MG63 (cell line): Measurements from ENCODE around the gene CCDC127. TPM values are rescaled to one million over a fixed set of nuclear protein-coding genes. Genes with fewer than 3 reads are reported as not detected.
A peak's percentile ranks its signal among the peaks of the same experiment; 100 is the strongest.

Experiments used
- DNase-seq: peaks from one replicate; pipeline ENCODE4 v3.0.0-alpha.2; 2020
- H3K27me3 ChIP-seq: fragments of 250-450 bp; sonication (Bioruptor Pico); 2 replicates; pipeline ENCODE4 v1.5.1; 2020; ENCODE audit warnings: mild to moderate bottlenecking, moderate library complexity
- H3K36me3 ChIP-seq: fragments of 250-450 bp; sonication (Bioruptor Pico); 2 replicates; pipeline ENCODE4 v1.5.1; 2020; ENCODE audit warnings: mild to moderate bottlenecking, moderate library complexity
- H3K4me3 ChIP-seq: fragments of 250-450 bp; sonication (Bioruptor Pico); 2 replicates; pipeline ENCODE4 v1.5.1; 2020; ENCODE audit warnings: mild to moderate bottlenecking, moderate library complexity
- H3K9me3 ChIP-seq: fragments of 250-450 bp; sonication (Bioruptor Pico); 2 replicates; pipeline ENCODE4 v1.5.1; 2020; ENCODE audit warnings: mild to moderate bottlenecking, moderate library complexity
- total RNA-seq: library from RNA; depleted of rRNA; stranded (reverse); fragments of >200 nt; shearing (Covaris generic); gene quantifications from 2 replicates; pipeline ENCODE4 v1.2.3, GENCODE V29; 2014; ENCODE audit warnings: low replicate concordance

The CCDC127 gene
- total RNA-seq, 1 experiment from 2014 or later, result 3.4 TPM

DNA sequence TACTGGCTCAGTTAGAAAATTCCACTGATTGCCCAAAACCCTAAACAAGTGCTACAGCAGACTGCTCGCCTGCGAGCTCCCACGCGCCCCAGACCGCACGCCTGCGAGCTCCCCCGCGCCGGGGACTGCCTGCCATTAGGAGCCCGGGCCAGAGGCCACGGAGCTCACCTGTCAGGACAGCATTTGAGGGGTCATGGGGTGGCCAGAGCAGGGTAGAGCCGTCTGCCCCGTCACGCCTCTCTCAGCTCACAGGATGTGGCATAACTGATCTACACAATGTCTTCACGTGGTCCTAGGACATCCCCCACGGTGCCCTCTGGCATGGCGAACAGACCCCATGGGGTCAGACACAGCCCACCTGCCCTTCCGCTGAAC, 55.8 kb downstream of the CCDC127 start:
- no peak overlapping the region for H3K4me3 ChIP-seq
- no peak for DNase-seq
- H3K36me3 ChIP-seq, result no peaks in the 10 kb centered on the region
- no peaks in the 10 kb centered on the region for H3K9me3 ChIP-seq
- no peaks in the 10 kb centered on the region for H3K27me3 ChIP-seq

DNA sequence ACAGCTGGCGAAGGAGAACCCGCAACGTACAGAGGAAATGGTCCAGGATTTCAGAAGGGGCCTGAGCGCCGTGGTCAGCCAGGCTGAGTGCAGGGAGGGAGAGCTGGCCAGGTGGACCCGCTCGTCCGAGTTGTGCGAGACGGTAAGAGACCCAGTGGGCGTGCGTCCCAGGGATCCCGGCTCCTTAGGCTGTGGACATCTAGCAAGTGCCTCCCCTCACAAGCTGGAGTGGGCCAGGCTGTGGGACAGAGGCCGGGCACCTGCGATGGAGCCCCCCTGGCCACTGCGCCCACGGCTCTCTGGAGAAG, 56.2 kb downstream of the CCDC127 start:
- no peaks in the 10 kb centered on the region for H3K9me3 ChIP-seq
- no peak overlapping the region for H3K4me3 ChIP-seq
- H3K36me3 ChIP-seq, result no peaks in the 10 kb centered on the region
- no peaks in the 10 kb centered on the region for H3K27me3 ChIP-seq
- no peak for DNase-seq

DNA sequence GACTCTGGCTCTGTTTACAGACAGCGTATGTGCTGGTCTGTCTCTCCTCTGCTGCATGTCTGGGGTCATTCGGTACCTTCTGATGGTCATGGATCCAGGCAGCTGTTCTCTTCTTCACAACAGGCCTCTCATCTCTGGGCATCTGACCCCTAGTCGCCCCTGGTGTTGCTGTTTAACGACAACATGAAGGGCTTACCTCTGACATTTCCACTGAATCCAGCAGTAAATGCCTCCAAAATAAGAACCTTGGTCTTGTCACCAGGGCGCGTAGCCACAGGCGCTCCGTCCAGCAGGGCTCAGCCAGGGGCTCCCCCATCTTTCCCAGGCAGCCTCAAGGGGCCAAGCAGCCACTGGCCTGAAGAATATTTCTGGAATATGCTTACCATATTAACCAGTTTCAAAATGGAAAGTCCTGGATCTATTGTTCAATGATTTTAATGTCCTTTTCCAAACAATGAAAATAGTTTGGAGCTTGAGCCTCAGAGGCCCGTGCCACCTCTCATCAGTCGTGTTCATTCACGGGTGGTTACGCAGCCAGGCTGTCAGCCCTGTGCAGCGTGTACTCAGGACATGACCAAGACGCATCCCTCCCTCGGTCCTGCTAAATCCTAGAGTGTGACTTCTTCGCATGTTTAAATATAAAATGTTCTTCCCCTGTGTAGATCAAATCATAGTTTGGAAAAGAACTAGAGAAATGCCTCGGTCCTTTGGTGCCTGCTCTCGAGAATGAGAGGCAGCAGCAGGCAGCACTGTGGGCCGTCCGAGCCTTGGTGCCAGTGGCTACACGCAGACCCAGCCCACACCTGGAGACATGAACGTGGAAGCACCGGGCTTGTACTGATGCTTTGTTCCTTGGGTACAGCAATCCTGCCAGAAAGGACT, 56.8 kb downstream of the CCDC127 start:
- Histone ChIP-seq H3K27me3 (no peaks in the 10 kb centered on the region), H3K9me3 (no peaks in the 10 kb centered on the region), H3K36me3 (no peaks in the 10 kb centered on the region), H3K4me3 (no peak overlapping the region)
- no peak for DNase-seq

- Histone ChIP-seq H3K4me3 (no peak overlapping the region), H3K27me3 (no peaks in the 10 kb centered on the region), H3K9me3 (no peaks in the 10 kb centered on the region), H3K36me3 (no peaks in the 10 kb centered on the region)
- DNase-seq, result no peak
Observed at GRCh38 chr5:160173-160510, 57.8 kb downstream of the CCDC127 start.

- H3K36me3 ChIP-seq, result no peaks in the 10 kb centered on the region
- no peaks in the 10 kb centered on the region for H3K27me3 ChIP-seq
- H3K9me3 ChIP-seq, result no peaks in the 10 kb centered on the region
- H3K4me3 ChIP-seq, result no peak overlapping the region
- DNase-seq, result peak; percentile 49
Observed at GRCh38 chr5:159448-160172, 58.3 kb downstream of the CCDC127 start.

GRCh38 chr5:158807-159447, 59.0 kb downstream of the CCDC127 start:
- DNase-seq, result no peak
- Histone ChIP-seq H3K36me3 (no peaks in the 10 kb centered on the region), H3K4me3 (no peak overlapping the region), H3K9me3 (no peaks in the 10 kb centered on the region), H3K27me3 (no peaks in the 10 kb centered on the region)

DNA sequence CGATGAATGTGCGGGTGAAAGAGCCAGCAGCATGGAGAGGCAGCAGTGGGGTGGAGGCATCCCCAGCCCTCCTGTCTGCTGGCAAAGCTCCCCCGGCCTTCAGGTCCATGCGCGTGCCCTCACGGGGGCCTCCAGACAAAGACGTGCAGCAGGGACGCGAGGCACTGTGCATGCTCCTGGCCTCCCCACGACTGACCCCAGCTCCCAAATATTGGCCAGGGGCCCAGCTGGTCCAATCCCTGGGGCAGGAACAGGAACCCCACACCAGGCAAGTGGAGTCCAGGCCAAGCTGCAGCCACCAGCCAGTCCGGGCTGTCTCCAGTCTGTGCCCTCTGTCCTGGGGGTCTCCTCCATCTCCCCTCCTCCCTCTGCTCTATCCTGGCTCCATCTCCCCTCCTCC, 60.2 kb downstream of the CCDC127 start:
- DNase-seq, result no peak
- Histone ChIP-seq H3K4me3 (no peak overlapping the region), H3K9me3 (no peaks in the 10 kb centered on the region), H3K27me3 (no peaks in the 10 kb centered on the region), H3K36me3 (no peaks in the 10 kb centered on the region)

DNA sequence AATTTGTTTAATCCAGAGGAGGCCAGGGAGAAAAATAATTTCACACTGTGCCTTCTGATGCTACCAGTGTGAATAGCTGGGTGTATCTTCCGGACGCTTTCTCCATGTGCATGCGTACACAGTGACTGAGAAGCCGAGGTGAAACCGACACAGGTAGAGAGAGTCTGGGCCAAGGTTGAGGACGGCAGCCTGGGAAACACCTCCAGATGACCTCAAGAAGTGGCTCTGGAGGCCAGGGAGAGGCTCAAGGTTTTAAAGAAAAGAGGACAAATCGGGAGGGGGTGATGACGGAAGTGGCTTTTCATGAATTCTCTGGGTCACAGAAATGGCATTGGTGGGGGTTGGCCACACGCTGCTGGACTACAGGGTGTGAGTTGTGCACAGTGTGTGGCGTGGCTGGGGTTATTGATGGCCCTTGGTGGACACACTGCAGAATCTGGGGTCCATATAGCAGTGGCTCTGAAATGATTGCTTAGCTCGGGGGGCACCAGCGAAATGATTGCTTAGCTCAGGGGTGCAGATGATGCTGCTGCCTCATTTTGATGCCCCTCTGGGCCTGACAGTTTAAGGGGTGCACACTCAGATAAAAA, 60.7 kb downstream of the CCDC127 start:
- H3K36me3 ChIP-seq, result no peaks in the 10 kb centered on the region
- H3K4me3 ChIP-seq, result no peak overlapping the region
- DNase-seq, result no peak
- no peaks in the 10 kb centered on the region for H3K9me3 ChIP-seq
- no peaks in the 10 kb centered on the region for H3K27me3 ChIP-seq

GRCh38 chr5:156411-157072, 61.4 kb downstream of the CCDC127 start:
- H3K27me3 ChIP-seq, result no peaks in the 10 kb centered on the region

GRCh38 chr5:155651-156410, 62.1 kb downstream of the CCDC127 start:
- H3K36me3 ChIP-seq, result no peaks in the 10 kb centered on the region

More at GRCh38 chr5:156411-157072, 61.4 kb downstream of the CCDC127 start:
- Histone ChIP-seq H3K36me3 (no peaks in the 10 kb centered on the region), H3K9me3 (no peaks in the 10 kb centered on the region), H3K4me3 (no peak overlapping the region)
- DNase-seq, result no peak

DNA sequence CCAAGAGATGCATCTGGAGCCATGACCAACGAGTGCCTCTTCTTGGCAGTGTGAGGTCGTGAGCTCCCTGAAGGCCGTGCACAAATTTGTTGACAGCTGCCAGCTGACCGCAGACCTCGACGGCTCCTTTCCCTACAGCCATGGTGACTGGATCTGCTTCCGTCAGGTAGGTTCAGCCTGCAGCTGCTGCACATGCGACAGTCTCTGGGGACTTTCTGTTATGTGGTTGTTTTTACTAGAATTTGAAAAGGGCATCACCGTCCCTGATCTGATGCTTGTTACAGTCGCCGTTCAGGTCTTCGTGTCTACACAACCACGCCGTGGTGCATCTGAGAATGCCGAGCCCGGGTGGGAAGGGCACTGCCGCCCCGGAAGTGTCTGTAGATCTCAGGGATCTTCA, 63.1 kb downstream of the CCDC127 start:
- H3K36me3 ChIP-seq, result no peaks in the 10 kb centered on the region
- H3K9me3 ChIP-seq, result peaks cover 3% of the 10 kb centered on the region; the same call in 1 of the 2 replicates
- H3K27me3 ChIP-seq, result no peaks in the 10 kb centered on the region
- no peak for DNase-seq
- no peak overlapping the region for H3K4me3 ChIP-seq

More at GRCh38 chr5:155651-156410, 62.1 kb downstream of the CCDC127 start:
- Histone ChIP-seq H3K27me3 (no peaks in the 10 kb centered on the region), H3K4me3 (no peak overlapping the region), H3K9me3 (no peaks in the 10 kb centered on the region)
- no peak for DNase-seq

DNA sequence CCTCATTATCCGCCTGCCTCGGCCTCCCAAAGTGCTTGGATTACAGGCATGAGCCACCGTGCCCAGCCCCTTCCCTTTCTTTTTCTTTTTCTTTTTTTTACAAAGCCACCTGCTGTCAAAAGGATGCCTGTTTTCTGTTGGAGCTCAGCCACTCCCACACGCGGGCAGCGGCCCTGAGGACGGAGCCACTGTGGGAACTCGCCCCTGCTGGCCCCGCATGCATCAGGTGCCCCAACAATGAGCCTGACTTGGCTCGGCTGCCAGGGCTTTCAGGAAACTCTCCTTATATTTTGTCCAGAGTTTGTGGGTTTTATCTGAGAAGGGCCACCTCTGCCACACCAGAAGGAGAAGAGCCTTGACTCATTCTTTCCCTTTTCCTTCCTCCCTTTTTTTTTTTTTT, 63.7 kb downstream of the CCDC127 start:
- Histone ChIP-seq H3K36me3 (no peaks in the 10 kb centered on the region), H3K27me3 (no peaks in the 10 kb centered on the region), H3K4me3 (no peak overlapping the region), H3K9me3 (peaks cover 3% of the 10 kb centered on the region; the same call in 1 of the 2 replicates)
- DNase-seq, result no peak

- Histone ChIP-seq H3K27me3 (no peaks in the 10 kb centered on the region), H3K9me3 (peaks cover 12% of the 10 kb centered on the region), H3K36me3 (no peaks in the 10 kb centered on the region), H3K4me3 (no peak overlapping the region)
- DNase-seq, result no peak
Observed at GRCh38 chr5:153256-153655, 64.7 kb downstream of the CCDC127 start.

GRCh38 chr5:152077-152476, 65.9 kb downstream of the CCDC127 start:
- no peaks in the 10 kb centered on the region for H3K27me3 ChIP-seq
- no peak for DNase-seq
- peaks cover 23% of the 10 kb centered on the region for H3K9me3 ChIP-seq
- H3K4me3 ChIP-seq, result no peak overlapping the region
- no peaks in the 10 kb centered on the region for H3K36me3 ChIP-seq

GRCh38 chr5:150746-151145, 67.2 kb downstream of the CCDC127 start:
- H3K4me3 ChIP-seq, result no peak overlapping the region
- H3K9me3 ChIP-seq, result peaks cover 23% of the 10 kb centered on the region
- DNase-seq, result no peak
- H3K27me3 ChIP-seq, result no peaks in the 10 kb centered on the region
- no peaks in the 10 kb centered on the region for H3K36me3 ChIP-seq
